ENCODE data around the gene NKAIN1.

- TF ChIP-seq CTCF (IDR thresholded peaks at IDR 0.05; ENCODE audit: low read depth, low read length) (no peak), POLR2A (IDR thresholded peaks at IDR 0.05; ENCODE audit: extremely low read depth, insufficient read length) (no peak), MYC (IDR thresholded peaks at IDR 0.05; ENCODE audit: low read depth, low read length) (no peak), MAX (IDR thresholded peaks at IDR 0.05; ENCODE audit: low read depth, low read length) (no peak)
These were observed 4.8 kb downstream of the NKAIN1 start for GRCh38 chr1:31234870-31235269.
